ENCODE measurements around the gene MAPK7. TPM values are rescaled to one million over a fixed set of nuclear protein-coding genes. Genes with fewer than 3 reads are reported as not detected.

The MAPK7 gene
- total and polyA plus RNA-seq, 10 of the 15 experiments (the other 5 are each of a cell fraction or from before 2014, with no cell fraction given): 0.37 to 13.5 (median 5.6) TPM

GRCh38 chr17:19329136-19329535 lies 49.2 kb upstream of the MAPK7 start (continued):
- no peak for TF ChIP-seq CTCF (IDR thresholded peaks at IDR 0.05 in 2 of 3, conservative IDR thresholded peaks at IDR 0.05 in 1 of 3; ENCODE audit: control insufficient read depth in 2 of 3, extremely low read depth in 1 of 3, insufficient read depth in 1 of 3, low read depth in 3 of 3, low read length in 3 of 3)
- no peak for TF ChIP-seq RBBP5 (conservative IDR thresholded peaks at IDR 0.05)
- TF ChIP-seq HCFC1 (IDR thresholded peaks at IDR 0.05; ENCODE audit: low read length): no peak
- no peak for TF ChIP-seq SREBF1 (IDR thresholded peaks at IDR 0.05; ENCODE audit: low read length)

GRCh38 chr17:19329839-19330238 lies 48.5 kb upstream of the MAPK7 start:
- no peaks in the 10 kb centered on the region; a peak in 2 of 4 replicates for H3K27me3 ChIP-seq (replicated peaks in 1 of 2; ENCODE audit: control insufficient read depth in 2 of 2, insufficient read depth in 2 of 2, low read length in 1 of 2)
- FAIRE-seq (no peak), DNase-seq (ENCODE audit: low read depth, low spot score) (no peak), ATAC-seq (no peak)
- no peak overlapping the region for H3K9ac ChIP-seq (ENCODE audit: control insufficient read depth, insufficient read depth, low read length)
- WGBS (ENCODE audit: insufficient coverage, insufficient replicate concordance, low lambda C conversion rate, missing lambda C conversion rate): 100% methylated on average over 2 of the region's 2 CpGs
- intact Hi-C loops (cut with micrococcal nuclease; ENCODE audit: unreplicated experiment) (no loop called here), in situ Hi-C loops (cut with MboI) (no loop called here)
- H2AFZ ChIP-seq (ENCODE audit: control insufficient read depth, low read depth, low read length): no peak overlapping the region
- no peak for TF ChIP-seq SP1 (IDR thresholded peaks at IDR 0.05; ENCODE audit: low read depth, low read length)
- TF ChIP-seq POLR2A (IDR thresholded peaks at IDR 0.05; ENCODE audit: low read depth, low read length): no peak
- no peak for TF ChIP-seq ZNF24 (IDR thresholded peaks at IDR 0.05)
- no peak for TF ChIP-seq SRF (IDR thresholded peaks at IDR 0.05; ENCODE audit: low read depth in 2 of 2, low read length in 2 of 2)
- TF ChIP-seq BHLHE40 (IDR thresholded peaks at IDR 0.05; ENCODE audit: borderline replicate concordance in 1 of 2, low read depth in 2 of 2, low read length in 1 of 2): no peak
- no peak for TF ChIP-seq BCL11A (IDR thresholded peaks at IDR 0.05; ENCODE audit: low read depth, low read length)
- TF ChIP-seq SMAD1 (IDR thresholded peaks at IDR 0.05; ENCODE audit: low read depth, partially characterized antibody): no peak
- TF ChIP-seq POU2F2 (IDR thresholded peaks at IDR 0.05; ENCODE audit: borderline replicate concordance, low read depth, low read length): no peak
- TF ChIP-seq MAX (IDR thresholded peaks at IDR 0.05; ENCODE audit: low read depth, low read length): no peak
- no peak for TF ChIP-seq STAT3 (IDR thresholded peaks at IDR 0.05; ENCODE audit: low read depth, low read length)
- TF ChIP-seq, protein P1, sequence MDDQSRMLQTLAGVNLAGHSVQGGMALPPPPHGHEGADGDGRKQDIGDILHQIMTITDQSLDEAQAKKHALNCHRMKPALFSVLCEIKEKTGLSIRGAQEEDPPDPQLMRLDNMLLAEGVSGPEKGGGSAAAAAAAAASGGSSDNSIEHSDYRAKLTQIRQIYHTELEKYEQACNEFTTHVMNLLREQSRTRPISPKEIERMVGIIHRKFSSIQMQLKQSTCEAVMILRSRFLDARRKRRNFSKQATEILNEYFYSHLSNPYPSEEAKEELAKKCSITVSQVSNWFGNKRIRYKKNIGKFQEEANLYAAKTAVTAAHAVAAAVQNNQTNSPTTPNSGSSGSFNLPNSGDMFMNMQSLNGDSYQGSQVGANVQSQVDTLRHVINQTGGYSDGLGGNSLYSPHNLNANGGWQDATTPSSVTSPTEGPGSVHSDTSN (IDR thresholded peaks at IDR 0.05; ENCODE audit: insufficient replicate concordance, low read depth, low read length): no peak
- no peak for TF ChIP-seq WRNIP1 (IDR thresholded peaks at IDR 0.05; ENCODE audit: borderline replicate concordance, low read depth, low read length)
- no peak for TF ChIP-seq BCL3 (IDR thresholded peaks at IDR 0.05; ENCODE audit: borderline replicate concordance, insufficient read depth, low read depth, low read length, poor library complexity, severe bottlenecking)
- TF ChIP-seq SREBF1 (IDR thresholded peaks at IDR 0.05; ENCODE audit: low read length): no peak
- ChIA-PET RAD21 (ENCODE audit: unreplicated experiment) (no interaction called here), SMC1A (ENCODE audit: uncharacterized antibody, unreplicated experiment) (no interaction called here), POLR2A (no interaction called here), CTCF (interaction anchor here (1.2 kb wide), 1 partner anchor 24 kb away, joined by 3 read pairs; no protein-coding TSS in a partner anchor)
- H3K36me3 ChIP-seq (ENCODE audit: control insufficient read depth in 2 of 2, insufficient read depth in 2 of 2, low read length in 1 of 2): no peaks in the 10 kb centered on the region
- no TSS peak for BruUV-seq (replicated peaks)
- no peaks in the 10 kb centered on the region for H3K79me2 ChIP-seq (ENCODE audit: control insufficient read depth, insufficient read depth, low read length)
- peaks cover 5% of the 10 kb centered on the region for H3K4me1 ChIP-seq (ENCODE audit: control insufficient read depth, insufficient read depth, low read length)
- H4K20me1 ChIP-seq (ENCODE audit: control insufficient read depth, insufficient read depth): no peaks in the 10 kb centered on the region
- no peak overlapping the region for H3K4me2 ChIP-seq (ENCODE audit: control insufficient read depth, insufficient read depth)
- H3K9me3 ChIP-seq (replicated peaks; ENCODE audit: control insufficient read depth, insufficient read depth, low read length): no peaks in the 10 kb centered on the region
- H3K4me3 ChIP-seq: no peak overlapping the region
- H3K27ac ChIP-seq (ENCODE audit: control insufficient read depth, insufficient read depth): no peak overlapping the region
